ELF-1 (cell line): Measurements from ENCODE around the gene ITGB3BP.
"Not testable (repeated sequence)": the region's sequence is repeated elsewhere in the genome, so short reads cannot be mapped to it uniquely, and the experiment has no call there.

Experiments
- DNase-seq: peaks from one replicate; pipeline ENCODE4 v3.0.0-alpha.2; 2016; ENCODE audit warnings: low read depth, low spot score

ITGB3BP gene

GRCh38 chr1:63506782-63507181 lies 16.2 kb downstream of the ITGB3BP start:
- no peak for DNase-seq

- no peak for DNase-seq
These were observed 21.8 kb downstream of the ITGB3BP start for GRCh38 chr1:63501256-63501655.

- no peak for DNase-seq
These were observed 24.9 kb downstream of the ITGB3BP start for GRCh38 chr1:63498106-63498505.

GRCh38 chr1:63497577-63497976 lies 25.4 kb downstream of the ITGB3BP start:
- DNase-seq, result no peak

GRCh38 chr1:63487336-63488065 lies 35.5 kb downstream of the ITGB3BP start:
- no peak for DNase-seq

- no peak for DNase-seq
These were observed 36.4 kb downstream of the ITGB3BP start for GRCh38 chr1:63486629-63487028.

GRCh38 chr1:63480057-63480456 lies 43.0 kb downstream of the ITGB3BP start:
- no peak for DNase-seq

GRCh38 chr1:63475761-63476160 lies 47.3 kb downstream of the ITGB3BP start:
- DNase-seq, result no peak

GRCh38 chr1:63468683-63469082 lies 54.3 kb downstream of the ITGB3BP start:
- DNase-seq, result not testable (repeated sequence)

- no peak for DNase-seq
These were observed 56.3 kb downstream of the ITGB3BP start for GRCh38 chr1:63466759-63467158.

GRCh38 chr1:63466181-63466580 lies 56.8 kb downstream of the ITGB3BP start:
- no peak for DNase-seq

- DNase-seq, result no peak
These were observed 59.8 kb downstream of the ITGB3BP start for GRCh38 chr1:63463248-63463647.

- DNase-seq, result no peak
These were observed 61.3 kb downstream of the ITGB3BP start for GRCh38 chr1:63461661-63462230.

- DNase-seq, result no peak
These were observed 64.3 kb downstream of the ITGB3BP start for GRCh38 chr1:63458750-63459149.

- DNase-seq, result no peak
These were observed 68.8 kb downstream of the ITGB3BP start for GRCh38 chr1:63454269-63454668.

- DNase-seq, result no peak
These were observed 69.8 kb downstream of the ITGB3BP start for GRCh38 chr1:63453232-63453631.

- DNase-seq, result no peak
These were observed 72.6 kb downstream of the ITGB3BP start for GRCh38 chr1:63450416-63450815.

GRCh38 chr1:63448731-63449246 lies 74.2 kb downstream of the ITGB3BP start:
- DNase-seq, result no peak

GRCh38 chr1:63442141-63442475 lies 80.9 kb downstream of the ITGB3BP start:
- DNase-seq, result no peak

GRCh38 chr1:63435161-63435560 lies 87.9 kb downstream of the ITGB3BP start:
- DNase-seq, result no peak

GRCh38 chr1:63429281-63429680 lies 93.7 kb downstream of the ITGB3BP start:
- no peak for DNase-seq

GRCh38 chr1:63428815-63429214 lies 94.2 kb downstream of the ITGB3BP start:
- DNase-seq, result no peak

GRCh38 chr1:63423649-63424048 lies 99.4 kb downstream of the ITGB3BP start:
- DNase-seq, result no peak
